Lower lobe of right lung (tissue), 2 donors: Measurements from ENCODE around the gene INPP5E. TPM values are rescaled to one million over a fixed set of nuclear protein-coding genes. Genes with fewer than 3 reads are reported as not detected.
A peak's percentile ranks its signal among the peaks of the same experiment; 100 is the strongest.

Experiments
- ATAC-seq, 2 donors: fragments of 200-7000 bp; cut with Tn5 transposase; one replicate each; pipeline ENCODE4 v1.9.1; 2020 to 2022; ENCODE audit warnings: mild to moderate bottlenecking in 2 of 2, moderate library complexity in 2 of 2
- DNase-seq: peaks from one replicate; pipeline ENCODE4 v3.0.0-alpha.2; 2020
- H3K27ac ChIP-seq: fragments of 200-600 bp; one replicate; pipeline ENCODE4 v1.8.0; 2022
- H3K27me3 ChIP-seq: fragments of 200-600 bp; one replicate; pipeline ENCODE4 v1.8.0; 2022; ENCODE audit warnings: low read depth
- H3K36me3 ChIP-seq: fragments of 200-600 bp; one replicate; pipeline ENCODE4 v1.8.0; 2022; ENCODE audit warnings: mild to moderate bottlenecking
- H3K4me1 ChIP-seq: fragments of 200-600 bp; one replicate; pipeline ENCODE4 v1.8.0; 2022
- H3K4me3 ChIP-seq: fragments of 200-600 bp; one replicate; pipeline ENCODE4 v1.8.0; 2022; ENCODE audit warnings: mild to moderate bottlenecking
- H3K9me3 ChIP-seq: fragments of 200-600 bp; one replicate; pipeline ENCODE4 v1.8.0; 2022
- intact Hi-C: fragments of 100-400 bp; cut with DNase I; formaldehyde crosslinking; loops from one replicate; pipeline ENCODE4 v1.11.0; 2022
- total RNA-seq: library from RNA; stranded (reverse); fragmentation: NEBNext Ultra II Directional; extraction: Animal tissue kit (Norgen Biotek cat#: 25700); gene quantifications from one replicate; pipeline ENCODE4 v1.2.1, GENCODE V29; 2021
- TF ChIP-seq, protein P1 (sequence below): fragments of 200-600 bp; IDR thresholded peaks from one replicate; pipeline ENCODE4 v1.8.0; 2022; ENCODE audit warnings: antibody characterized with exemption, mild to moderate bottlenecking
- donor health status: DM: no; HTN: yes; CAD: no; lungs with severe emphysema.

Gene INPP5E
- total RNA-seq, 1 donor from 2014 or later: 13.8 TPM

DNA sequence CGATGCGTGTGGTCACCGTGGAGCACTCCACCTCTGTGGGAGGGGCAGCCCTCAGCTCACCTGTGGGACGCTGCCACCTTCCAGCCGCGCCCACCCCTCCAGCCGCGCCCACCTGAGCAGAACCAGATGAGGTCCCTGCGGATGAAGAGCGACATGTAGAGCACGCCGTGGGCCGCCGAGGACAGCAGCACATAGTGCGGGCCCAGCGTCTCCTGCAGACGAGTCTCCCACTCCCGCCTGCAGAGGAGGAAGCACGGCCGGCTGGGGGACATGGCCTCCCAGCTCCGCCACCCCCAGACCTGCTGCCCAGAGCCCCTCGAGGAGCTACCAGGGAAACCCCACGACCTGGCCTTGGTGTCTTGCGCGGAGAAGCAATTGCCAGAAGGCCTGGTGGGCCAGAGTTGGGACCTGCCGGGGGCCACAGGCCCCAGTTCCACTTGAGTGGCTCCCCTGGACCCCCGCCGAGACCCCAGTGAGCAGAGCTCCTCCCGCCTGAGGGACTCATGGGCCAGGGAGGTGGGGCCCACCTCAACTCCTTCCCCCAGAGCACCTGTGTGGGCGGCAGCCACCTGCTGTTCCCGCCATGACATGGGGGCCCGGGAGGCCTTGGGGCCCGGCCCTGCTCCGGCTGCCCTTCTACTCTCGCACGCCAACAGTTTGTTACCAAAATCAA lies 6.5 kb downstream of the INPP5E start:
- no peak for ATAC-seq
- DNase-seq: no peak
- Histone ChIP-seq H3K4me3 (no peak overlapping the region), H3K36me3 (peaks cover 48% of the 10 kb centered on the region), H3K4me1 (peaks cover 21% of the 10 kb centered on the region), H3K9me3 (no peaks in the 10 kb centered on the region), H3K27ac (no peak overlapping the region), H3K27me3 (no peaks in the 10 kb centered on the region)
- TF ChIP-seq, protein P1, sequence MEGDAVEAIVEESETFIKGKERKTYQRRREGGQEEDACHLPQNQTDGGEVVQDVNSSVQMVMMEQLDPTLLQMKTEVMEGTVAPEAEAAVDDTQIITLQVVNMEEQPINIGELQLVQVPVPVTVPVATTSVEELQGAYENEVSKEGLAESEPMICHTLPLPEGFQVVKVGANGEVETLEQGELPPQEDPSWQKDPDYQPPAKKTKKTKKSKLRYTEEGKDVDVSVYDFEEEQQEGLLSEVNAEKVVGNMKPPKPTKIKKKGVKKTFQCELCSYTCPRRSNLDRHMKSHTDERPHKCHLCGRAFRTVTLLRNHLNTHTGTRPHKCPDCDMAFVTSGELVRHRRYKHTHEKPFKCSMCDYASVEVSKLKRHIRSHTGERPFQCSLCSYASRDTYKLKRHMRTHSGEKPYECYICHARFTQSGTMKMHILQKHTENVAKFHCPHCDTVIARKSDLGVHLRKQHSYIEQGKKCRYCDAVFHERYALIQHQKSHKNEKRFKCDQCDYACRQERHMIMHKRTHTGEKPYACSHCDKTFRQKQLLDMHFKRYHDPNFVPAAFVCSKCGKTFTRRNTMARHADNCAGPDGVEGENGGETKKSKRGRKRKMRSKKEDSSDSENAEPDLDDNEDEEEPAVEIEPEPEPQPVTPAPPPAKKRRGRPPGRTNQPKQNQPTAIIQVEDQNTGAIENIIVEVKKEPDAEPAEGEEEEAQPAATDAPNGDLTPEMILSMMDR: no peak
- intact Hi-C loops: no loop called here

DNA sequence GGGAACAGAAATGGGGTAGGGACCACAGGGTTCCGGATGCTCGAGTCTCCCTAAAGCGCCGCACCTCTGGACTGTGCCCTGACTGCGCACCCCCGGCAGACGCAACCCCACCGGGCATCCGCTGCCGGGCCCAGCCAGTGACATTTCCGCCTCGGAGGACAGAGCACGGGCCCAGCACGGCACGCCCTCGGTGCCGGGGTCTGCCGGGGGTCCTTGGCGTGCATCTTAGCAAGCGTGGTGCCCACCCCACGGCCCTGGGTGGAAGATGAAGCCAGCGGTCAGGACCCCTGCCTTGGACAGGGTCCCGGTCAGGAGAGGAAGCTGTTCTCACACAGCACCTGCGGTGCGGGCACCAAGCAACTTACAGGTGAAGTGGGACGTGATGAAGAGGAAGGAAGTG lies 7.1 kb downstream of the INPP5E start:
- Histone ChIP-seq H3K36me3 (peaks cover 48% of the 10 kb centered on the region), H3K9me3 (no peaks in the 10 kb centered on the region), H3K4me3 (no peak overlapping the region), H3K4me1 (peaks cover 15% of the 10 kb centered on the region), H3K27ac (no peak overlapping the region), H3K27me3 (no peaks in the 10 kb centered on the region)
- no peak for DNase-seq
- ATAC-seq: no peak
- TF ChIP-seq, protein P1: no peak
- intact Hi-C loops: no loop called here

DNA sequence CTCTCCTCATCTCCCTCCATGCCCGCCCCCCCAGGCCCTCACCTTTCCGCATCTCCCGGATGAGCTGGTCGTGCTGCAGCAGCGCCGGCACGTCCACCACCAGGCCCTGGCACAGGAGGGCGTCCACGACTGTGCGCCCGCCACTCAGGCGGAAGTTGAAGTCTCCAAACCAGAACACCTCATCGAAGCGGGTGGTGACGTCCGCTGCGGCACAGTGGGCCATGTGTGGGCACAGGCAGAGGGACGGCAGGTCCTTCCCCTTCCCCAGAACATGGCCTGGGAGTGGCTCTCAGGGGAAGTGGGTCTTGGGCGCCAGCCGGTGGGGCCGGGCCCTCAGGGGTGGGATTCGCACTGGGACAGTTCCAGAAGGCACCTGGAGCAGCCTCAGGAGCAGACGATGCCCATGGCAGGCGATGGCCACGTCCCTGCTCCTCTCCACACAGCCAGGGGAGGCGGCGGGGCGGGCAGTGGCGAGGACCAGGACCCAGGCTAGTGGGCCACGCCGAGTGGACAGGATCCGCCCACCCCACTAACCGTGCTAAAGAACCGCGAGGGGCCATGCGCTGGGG lies 7.8 kb downstream of the INPP5E start:
- H3K27me3 ChIP-seq: no peaks in the 10 kb centered on the region
- peaks cover 51% of the 10 kb centered on the region for H3K36me3 ChIP-seq
- H3K9me3 ChIP-seq: no peaks in the 10 kb centered on the region
- peaks cover 8% of the 10 kb centered on the region for H3K4me1 ChIP-seq
- TF ChIP-seq, protein P1: no peak
- ATAC-seq (no peak), DNase-seq (no peak)
- no peak overlapping the region for H3K4me3 ChIP-seq
- intact Hi-C loops: no loop called here
- no peak overlapping the region for H3K27ac ChIP-seq

DNA sequence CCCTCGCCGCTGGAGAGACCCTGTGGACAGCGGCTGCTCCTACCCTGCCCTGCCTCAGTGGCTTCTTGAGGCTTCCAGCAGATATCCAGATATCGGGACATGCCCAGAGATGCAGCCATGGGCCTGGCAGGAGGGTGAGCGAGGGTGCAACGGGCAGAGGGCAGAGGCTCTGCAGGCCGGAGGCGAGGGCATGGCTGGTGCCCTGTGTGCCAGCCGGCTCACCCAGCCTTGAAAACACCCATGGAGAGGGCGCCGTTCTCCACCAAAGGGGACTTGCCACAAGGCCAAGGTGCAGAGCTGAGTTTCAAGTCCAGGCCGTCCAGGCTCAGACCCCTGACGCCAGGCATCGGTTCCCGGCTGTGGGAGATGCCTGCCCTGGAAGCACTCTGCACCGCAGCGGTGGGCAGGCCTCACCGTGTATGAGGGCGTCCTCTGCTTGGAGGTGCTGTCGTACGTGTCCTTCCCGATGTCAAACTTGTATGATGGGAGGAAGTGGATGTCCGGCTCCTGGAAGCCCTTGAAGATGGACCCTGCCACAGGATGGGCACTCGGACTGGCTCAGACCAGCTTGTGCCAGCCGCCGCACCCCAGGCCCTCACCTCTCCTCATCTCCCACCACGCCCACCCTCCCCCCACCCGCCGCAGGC lies 8.9 kb downstream of the INPP5E start:
- no peak overlapping the region for H3K27ac ChIP-seq
- H3K4me1 ChIP-seq: no peaks in the 10 kb centered on the region
- TF ChIP-seq, protein P1: no peak
- H3K27me3 ChIP-seq: no peaks in the 10 kb centered on the region
- no peak overlapping the region for H3K4me3 ChIP-seq
- ATAC-seq: no peak
- intact Hi-C loops: no loop called here
- no peak for DNase-seq
- H3K9me3 ChIP-seq: no peaks in the 10 kb centered on the region
- peaks cover 51% of the 10 kb centered on the region for H3K36me3 ChIP-seq

DNA sequence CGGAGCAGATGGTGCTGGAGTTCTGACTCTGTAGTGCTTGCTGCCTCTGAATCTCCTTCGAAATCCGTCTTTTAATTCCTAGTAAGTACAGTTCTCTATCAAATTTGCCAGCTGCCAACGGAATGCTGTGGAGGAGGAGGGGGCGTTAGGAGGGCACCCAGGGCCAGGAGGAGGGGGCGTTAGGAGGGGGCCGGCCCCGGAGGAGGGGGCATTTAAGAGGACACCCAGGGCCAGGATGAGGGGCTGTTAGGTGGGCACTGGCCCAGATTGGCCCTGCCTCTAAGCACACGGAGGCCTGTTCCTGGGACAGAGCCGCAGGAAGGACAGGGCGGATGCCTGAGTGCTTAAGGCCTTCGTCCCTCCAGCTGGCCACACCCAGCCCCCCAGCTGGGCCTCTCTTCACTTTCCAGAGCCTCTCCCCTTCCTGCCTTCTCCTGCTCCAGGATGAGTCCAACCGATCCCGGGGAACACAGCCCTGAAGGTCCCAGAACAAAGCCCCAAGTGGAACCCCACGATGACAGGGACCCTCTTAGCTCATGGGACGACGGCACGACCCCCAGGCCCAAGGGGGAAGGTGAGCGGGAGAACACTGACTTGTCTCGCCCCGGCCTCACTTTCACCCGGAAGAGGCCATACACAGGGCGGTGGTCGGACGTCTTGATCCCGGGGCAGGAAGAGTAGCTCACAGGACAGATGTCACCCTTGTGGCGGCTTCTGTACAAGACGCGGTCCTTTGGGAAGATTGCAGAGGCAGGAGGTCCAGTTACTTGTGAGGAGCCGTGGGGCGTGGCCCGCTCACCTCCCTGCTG lies 9.8 kb downstream of the INPP5E start:
- no peak for DNase-seq
- TF ChIP-seq, protein P1: no peak
- H3K4me1 ChIP-seq: no peaks in the 10 kb centered on the region
- no peaks in the 10 kb centered on the region for H3K27me3 ChIP-seq
- H3K27ac ChIP-seq: no peak overlapping the region
- ATAC-seq: peak in 1 of 2 donors; percentile 3
- H3K4me3 ChIP-seq: no peak overlapping the region
- peaks cover 56% of the 10 kb centered on the region for H3K36me3 ChIP-seq
- H3K9me3 ChIP-seq: no peaks in the 10 kb centered on the region
- intact Hi-C loops: no loop called here
